Stimulated activated CD8-positive, alpha-beta memory T cell treated with anti-CD3 and anti-CD28 coated beads, Interleukin-4, amount 100 ng/mL, for 48 hours (primary cell): Measurements from ENCODE around the gene OR6F1.
"Not testable (repeated sequence)": the region's sequence is repeated elsewhere in the genome, so short reads cannot be mapped to it uniquely, and the experiment has no call there.

Source experiments
- DNase-seq: peaks from one replicate; pipeline ENCODE4 v3.0.0-alpha.2; 2020

OR6F1 gene

GRCh38 chr1:247716546-247716945 lies at the start of gene OR6F1:
OR6F1 (minus strand) TSS chr1:247716646; CDS start chr1:247712755, 3,891 bp downstream.
- DNase-seq: no peak

- DNase-seq: no peak
These were observed 44.0 kb upstream of the OR6F1 start, which contains the start of gene OR1C1 for GRCh38 chr1:247760456-247760855. OR1C1 (minus strand) TSS chr1:247760556; CDS start chr1:247758406, 2,150 bp downstream.

GRCh38 chr1:247754311-247754710 lies 37.9 kb upstream of the OR6F1 start:
- DNase-seq: not testable (repeated sequence)

- DNase-seq: no peak
These were observed 33.4 kb upstream of the OR6F1 start for GRCh38 chr1:247749870-247750269.

- no peak for DNase-seq
These were observed 31.6 kb upstream of the OR6F1 start, which contains the start of gene OR14A2 for GRCh38 chr1:247748041-247748440. OR14A2 (minus strand) TSS chr1:247748141.

GRCh38 chr1:247747616-247748015 lies 31.2 kb upstream of the OR6F1 start:
- no peak for DNase-seq

GRCh38 chr1:247746391-247746935 lies 30.0 kb upstream of the OR6F1 start:
- no peak for DNase-seq

GRCh38 chr1:247742215-247742760 lies 25.8 kb upstream of the OR6F1 start:
- not testable (repeated sequence) for DNase-seq

- DNase-seq: no peak
These were observed 25.3 kb upstream of the OR6F1 start for GRCh38 chr1:247741756-247742155.

- DNase-seq: no peak
These were observed 24.3 kb upstream of the OR6F1 start for GRCh38 chr1:247740721-247741120.

- DNase-seq: no peak
These were observed 21.9 kb upstream of the OR6F1 start, which contains the start of gene OR14K1 for GRCh38 chr1:247738315-247738714. OR14K1 (plus strand) TSS chr1:247738615; CDS start chr1:247738615, 0 bp downstream.

GRCh38 chr1:247721222-247721621 lies 4.8 kb upstream of the OR6F1 start:
- no peak for DNase-seq

GRCh38 chr1:247713753-247714152 lies 2.7 kb downstream of the OR6F1 start:
- no peak for DNase-seq

GRCh38 chr1:247710681-247711080 lies 5.8 kb downstream of the OR6F1 start:
- not testable (repeated sequence) for DNase-seq

- DNase-seq: no peak
These were observed 15.1 kb downstream of the OR6F1 start for GRCh38 chr1:247701338-247701737.

GRCh38 chr1:247681288-247681897 lies 35.1 kb downstream of the OR6F1 start:
- peak; percentile 53 for DNase-seq

GRCh38 chr1:247680171-247680570 lies 36.3 kb downstream of the OR6F1 start:
- no peak for DNase-seq

GRCh38 chr1:247679639-247680038 lies 36.8 kb downstream of the OR6F1 start, which contains the start of gene OR13G1:
OR13G1 (minus strand) TSS chr1:247679739; CDS start chr1:247673041, 6,698 bp downstream.
- no peak for DNase-seq

GRCh38 chr1:247669225-247669624 lies 47.2 kb downstream of the OR6F1 start:
- DNase-seq: no peak
